GM18868 (cell line): Measurements from ENCODE around the gene TBC1D30.

Experiments
- ATAC-seq: cut with Tn5 transposase; IDR thresholded peaks from one replicate; pipeline ENCODE4 v1.9.1; 2021; ENCODE audit warnings: mild to moderate bottlenecking, moderate library complexity; ENCODE audit not compliant: unreplicated experiment

TBC1D30 gene

DNA sequence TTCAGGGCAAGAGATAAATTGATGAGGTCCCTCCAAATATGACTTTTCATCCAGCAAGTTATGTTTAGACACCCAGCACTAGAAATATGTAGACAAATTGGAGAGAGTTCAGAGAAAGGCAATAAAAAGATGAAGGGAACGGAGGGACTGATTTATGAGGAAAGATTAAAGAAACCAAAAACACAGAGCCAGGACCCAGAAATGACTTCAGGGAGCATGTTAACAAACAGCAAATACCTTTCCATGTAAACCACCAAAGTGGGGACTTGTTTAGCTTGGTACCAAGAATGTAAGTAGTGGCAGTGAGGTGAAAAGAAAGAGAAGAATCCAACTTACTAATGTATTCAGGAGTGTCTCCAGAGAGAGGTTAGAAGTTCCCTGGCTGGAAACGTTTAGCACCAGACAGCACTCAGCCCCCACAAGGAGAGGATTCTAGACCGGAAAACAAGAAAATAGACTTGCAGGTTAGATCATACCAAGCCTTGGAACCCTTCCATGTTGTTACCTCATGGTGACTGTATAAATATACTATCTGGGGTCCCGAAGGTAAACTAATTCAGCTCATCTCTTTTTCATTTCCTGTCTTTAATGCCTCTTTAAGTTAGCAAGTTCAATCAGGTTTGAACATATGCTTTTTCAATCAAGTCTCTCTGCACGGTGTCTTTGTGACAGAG lies 79.2 kb downstream of the TBC1D30 start:
- no peak for ATAC-seq

DNA sequence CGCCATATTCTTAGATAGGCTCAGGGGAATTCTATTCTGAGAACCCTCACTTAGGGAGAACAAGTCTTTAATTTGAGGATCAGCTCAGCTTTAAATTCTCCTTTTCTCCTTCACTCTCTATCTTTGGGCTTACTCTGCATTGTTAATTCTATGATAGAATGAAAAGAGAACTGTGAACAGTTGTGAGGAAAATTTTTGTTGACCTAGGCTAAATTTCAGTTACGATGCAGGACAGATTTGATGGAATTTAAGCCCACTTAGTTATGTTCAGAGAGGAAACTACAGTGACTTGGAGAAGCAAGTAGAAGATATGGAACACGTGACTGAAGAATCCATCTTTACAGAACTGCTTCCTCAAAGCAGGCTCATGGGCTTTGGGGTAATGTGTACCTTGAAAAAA lies 82.7 kb downstream of the TBC1D30 start:
- no peak for ATAC-seq

- ATAC-seq = no peak
These were observed 84.7 kb downstream of the TBC1D30 start for GRCh38 chr12:64909124-64909523.

DNA sequence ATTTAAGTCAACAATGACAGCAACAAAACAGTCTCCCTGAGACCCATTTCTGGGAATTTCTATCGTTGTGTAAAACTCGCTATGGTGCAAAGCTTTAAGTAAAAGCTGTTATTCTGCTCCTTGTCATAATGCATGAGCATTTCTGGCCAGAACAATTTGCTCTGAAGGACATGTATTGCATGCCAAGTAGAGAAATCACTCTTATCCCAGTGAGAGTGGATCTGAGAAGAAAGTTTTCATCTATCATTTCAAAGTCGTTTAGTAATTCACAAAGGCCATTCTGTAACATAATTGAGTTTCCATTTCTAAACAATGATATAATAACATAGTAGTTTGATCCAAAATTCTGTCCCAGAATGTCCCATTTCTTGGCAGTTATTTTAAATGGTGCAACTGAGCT lies 86.6 kb downstream of the TBC1D30 start:
- no peak for ATAC-seq

DNA sequence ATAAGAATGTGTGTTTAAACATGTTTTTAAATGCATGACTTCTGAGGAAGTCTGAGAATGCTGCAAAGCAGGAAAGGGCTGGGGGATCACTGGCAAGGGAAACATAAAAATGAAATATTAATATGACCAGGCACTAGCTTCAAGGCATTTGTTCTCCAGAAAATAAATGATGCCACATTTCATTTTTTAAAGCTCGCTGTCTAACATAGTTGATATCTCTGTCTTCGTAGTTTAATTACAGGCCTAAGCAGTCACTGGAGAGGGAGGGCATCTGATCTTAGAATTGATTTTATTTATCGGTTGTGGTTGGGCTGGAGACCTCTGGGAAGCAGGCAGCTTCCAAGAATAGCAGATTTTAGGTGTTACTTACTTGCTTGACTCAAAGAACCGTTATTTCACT lies 87.5 kb downstream of the TBC1D30 start:
- no peak for ATAC-seq

DNA sequence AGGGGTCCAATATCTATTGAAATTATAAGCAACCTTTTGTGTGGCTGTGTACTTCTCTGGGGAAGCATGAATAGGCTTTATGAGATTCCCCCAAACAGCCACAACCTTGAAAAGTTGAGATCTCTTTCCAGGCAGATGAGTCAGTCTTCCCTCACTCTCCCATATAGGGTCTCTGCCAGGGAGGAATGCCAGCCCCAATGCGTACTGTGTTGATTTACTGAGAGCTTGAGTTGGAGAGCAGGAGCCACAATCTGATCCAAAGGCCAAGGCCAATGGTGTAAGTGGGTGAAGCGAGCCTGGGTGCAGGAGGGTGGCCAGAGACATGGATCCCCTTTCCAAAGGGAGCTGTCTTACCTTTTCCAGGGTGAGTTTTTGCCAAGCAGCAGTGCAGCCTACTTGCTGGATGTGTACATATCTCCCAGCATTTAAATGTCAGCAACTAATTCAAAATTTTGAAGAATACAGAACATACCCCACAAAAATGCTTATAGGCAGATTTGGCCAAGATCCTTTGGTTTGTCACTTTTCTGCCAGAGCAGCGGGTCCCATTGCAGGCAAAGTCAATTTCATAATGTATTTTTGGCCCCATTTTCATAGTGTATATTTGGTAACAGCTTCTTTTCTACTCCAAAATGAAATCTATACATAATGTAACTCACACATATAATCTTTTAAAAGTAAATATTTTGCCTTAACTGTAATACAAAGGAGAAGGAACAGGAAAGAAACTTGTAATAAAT lies 88.2 kb downstream of the TBC1D30 start:
- ATAC-seq = no peak

GRCh38 chr12:64915242-64915641 lies 90.8 kb downstream of the TBC1D30 start:
- ATAC-seq = no peak

GRCh38 chr12:64916411-64917261 lies 92.2 kb downstream of the TBC1D30 start:
- no peak for ATAC-seq

DNA sequence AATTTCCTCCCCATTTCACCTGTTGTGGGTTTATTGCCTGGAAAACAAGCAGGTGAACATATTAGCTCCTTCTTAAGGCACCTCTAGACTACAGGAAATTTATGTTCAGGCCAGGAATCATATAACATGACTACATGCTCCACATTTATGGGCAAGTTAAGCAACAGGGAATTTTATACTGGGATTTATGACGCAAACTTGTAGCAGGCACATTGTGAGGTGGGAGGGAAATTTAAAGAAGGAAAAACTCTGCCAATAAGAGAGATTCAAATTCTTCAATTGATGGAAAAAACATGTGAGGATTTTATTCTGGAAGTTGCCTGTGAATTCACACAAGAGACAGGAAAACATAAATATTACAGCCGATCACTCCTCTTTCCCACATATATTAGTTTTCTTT lies 93.9 kb downstream of the TBC1D30 start:
- ATAC-seq = no peak

- ATAC-seq = no peak
These were observed 94.4 kb downstream of the TBC1D30 start for GRCh38 chr12:64918801-64919200.

- ATAC-seq = no peak
These were observed 98.4 kb downstream of the TBC1D30 start for GRCh38 chr12:64922853-64923252.

GRCh38 chr12:64923536-64923935 lies 99.1 kb downstream of the TBC1D30 start:
- ATAC-seq = peak; percentile 97
